Left cardiac atrium (tissue), 4 donors: ENCODE data around the gene BEST1. TPM values are rescaled to one million over a fixed set of nuclear protein-coding genes. Genes with fewer than 3 reads are reported as not detected.

Experiments used
- ATAC-seq, 2 donors: fragments of 200-7000 bp; cut with Tn5 transposase; one replicate each; pipeline ENCODE4 v1.9.1; 2020; ENCODE audit warnings: mild to moderate bottlenecking in 2 of 2, moderate library complexity in 2 of 2
- DNase-seq: peaks from one replicate; pipeline ENCODE4 v3.0.0-alpha.2; 2020
- intact Hi-C, 2 donors: fragments of 100-400 bp; cut with DNase I; formaldehyde crosslinking; loops; one replicate each; pipeline versions ENCODE4 v1.14.1 to v1.15.1; 2022 to 2023
- long read RNA-seq: library from polyadenylated mRNA; unstranded; transcript quantifications from one replicate; pipeline ENCODE4 v2.0.0, GENCODE V29; 2021
- total RNA-seq, 2 donors: library from RNA; stranded (reverse); fragmentation: NEBNext Ultra II Directional; extraction: Animal tissue kit (Norgen Biotek cat#: 25700); gene quantifications; one replicate each; pipeline ENCODE4 v1.2.1, GENCODE V29; 2021
- donor health status: DM: no; HTN: yes; CAD: no.
- donor health status: DM: no; HTN: yes; CAD: no; lungs with severe emphysema.
- donor health status: DM: yes; HTN: yes; CAD: no.
- donor health status: Dilated cardiomyopathy.

Gene BEST1
- total RNA-seq, result 1 to 10 TPM; 3.4 to 3.9 TPM
- long read RNA-seq, partial matches to known transcripts, result 1 of 3 reads
- long read RNA-seq, other reads (novel, unspliced or antisense), result 2 of 3 reads

DNA sequence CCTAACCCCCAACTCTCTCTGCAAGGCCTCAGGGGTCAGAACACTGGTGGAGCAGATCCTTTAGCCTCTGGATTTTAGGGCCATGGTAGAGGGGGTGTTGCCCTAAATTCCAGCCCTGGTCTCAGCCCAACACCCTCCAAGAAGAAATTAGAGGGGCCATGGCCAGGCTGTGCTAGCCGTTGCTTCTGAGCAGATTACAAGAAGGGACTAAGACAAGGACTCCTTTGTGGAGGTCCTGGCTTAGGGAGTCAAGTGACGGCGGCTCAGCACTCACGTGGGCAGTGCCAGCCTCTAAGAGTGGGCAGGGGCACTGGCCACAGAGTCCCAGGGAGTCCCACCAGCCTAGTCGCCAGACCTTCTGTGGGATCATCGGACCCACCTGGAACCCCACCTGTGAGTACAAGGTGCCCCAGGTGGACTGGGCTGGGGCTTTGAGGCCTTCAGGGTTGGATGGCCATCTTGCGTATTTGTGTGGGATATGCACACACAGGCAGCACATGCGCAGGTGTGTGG, at the start of gene BEST1:
Gene BEST1 (plus strand): TSS at position 317 of the 513 bp plus-strand sequence. CDS start 1,456 bp downstream, outside the sequence.
- intact Hi-C loops, result loop anchor here in 1 of 2 donors (5.0 kb wide), 1 partner anchor 148 kb away; no protein-coding TSS in a partner anchor

GRCh38 chr11:61901397-61901796, 48.8 kb upstream of the BEST1 start:
- no peak for DNase-seq
- intact Hi-C loops, result no loop called here
- no peak for ATAC-seq

More for the DNA sequence above, at the start of gene BEST1:
- DNase-seq (no peak), ATAC-seq (no peak)

DNA sequence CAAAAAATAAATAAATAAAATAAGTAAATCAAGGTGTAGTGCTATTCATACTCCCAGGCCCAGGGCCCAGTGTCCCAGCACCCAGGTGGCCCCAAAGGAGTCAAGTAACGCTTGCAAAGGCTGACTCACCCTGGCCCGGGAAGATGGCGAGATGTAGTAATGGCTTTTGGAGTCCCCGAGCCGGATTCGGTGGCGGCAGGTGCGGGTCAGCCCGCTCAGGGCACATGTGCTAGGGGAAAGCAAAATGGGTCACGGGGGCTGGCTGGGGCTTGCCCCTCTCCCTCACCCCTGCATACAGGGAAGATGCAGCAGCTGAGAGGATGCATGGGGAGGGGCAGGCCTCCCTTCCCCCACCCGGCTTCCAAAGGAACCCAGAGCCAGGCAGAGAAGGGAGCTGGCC, 47.8 kb upstream of the BEST1 start:
- DNase-seq (no peak), ATAC-seq (no peak)
- intact Hi-C loops, result no loop called here

GRCh38 chr11:61903845-61904244, 46.3 kb upstream of the BEST1 start:
- DNase-seq, result no peak
- ATAC-seq, result no peak
- intact Hi-C loops, result no loop called here

DNA sequence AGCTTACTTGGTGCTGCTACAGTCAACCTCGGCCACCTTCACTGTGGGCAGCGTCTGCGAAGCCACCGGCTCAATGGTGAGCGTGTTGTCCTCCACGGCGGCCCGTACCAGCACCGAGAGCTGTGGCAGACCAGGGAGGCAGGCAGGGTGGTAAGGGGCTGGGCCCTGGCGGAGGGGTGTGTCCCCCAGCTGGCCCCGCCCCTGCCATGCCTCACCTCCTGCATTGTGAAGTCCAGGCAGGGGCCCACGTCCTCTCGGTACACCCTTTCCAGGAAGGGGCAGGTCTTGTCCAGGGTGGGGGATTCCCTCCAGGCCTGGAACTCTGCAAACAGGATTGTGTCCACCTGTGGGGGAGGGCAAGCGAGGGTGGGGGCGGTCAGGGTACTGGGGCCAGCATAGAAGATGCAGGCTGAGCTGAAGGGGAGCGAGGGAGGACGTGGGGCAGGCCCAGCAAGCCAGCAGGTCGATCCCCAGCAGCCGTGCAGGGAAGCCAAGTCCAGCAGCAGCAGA, 45.6 kb upstream of the BEST1 start:
- intact Hi-C loops, result no loop called here
- DNase-seq, result no peak
- ATAC-seq, result peak; percentile 69 to 73

DNA sequence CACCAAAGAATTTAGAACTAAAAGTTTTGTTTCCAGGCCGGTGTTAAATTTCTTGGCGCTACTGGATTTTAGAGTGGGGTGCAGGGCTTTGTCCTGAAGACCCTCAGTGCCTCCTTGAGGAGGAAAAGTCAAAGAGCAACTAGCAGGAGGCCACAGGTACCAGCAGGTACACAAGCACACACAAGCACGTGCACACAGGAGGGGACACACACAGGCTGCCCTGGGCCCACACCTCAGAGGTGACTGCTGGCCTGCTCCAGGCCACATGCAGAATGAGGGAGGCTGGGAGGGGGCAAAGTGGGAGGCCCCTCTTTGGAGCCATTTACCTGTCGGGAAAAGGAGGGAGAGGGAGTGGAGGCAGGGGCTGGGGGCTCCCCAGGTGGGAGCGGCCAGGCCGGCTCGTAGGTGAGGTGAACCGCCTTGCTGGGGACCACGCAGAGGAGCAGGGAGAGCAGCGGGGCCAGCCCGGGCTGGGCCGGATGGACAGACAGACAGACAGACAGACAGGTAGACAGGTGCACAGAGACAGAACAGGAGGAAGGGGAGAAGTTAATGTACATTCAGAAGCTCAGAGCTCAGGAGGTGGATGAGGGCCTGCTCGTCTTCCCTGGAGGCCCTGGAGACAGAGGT, 45.0 kb upstream of the BEST1 start:
- intact Hi-C loops, result no loop called here
- no peak for ATAC-seq

GRCh38 chr11:61905801-61906521, 44.2 kb upstream of the BEST1 start:
- DNase-seq (no peak), ATAC-seq (no peak)
- intact Hi-C loops, result no loop called here

More for the DNA sequence above, 45.0 kb upstream of the BEST1 start:
- no peak for DNase-seq

- no peak for DNase-seq
- intact Hi-C loops, result no loop called here
- ATAC-seq, result no peak
Measured at GRCh38 chr11:61906522-61906909, 43.6 kb upstream of the BEST1 start.

DNA sequence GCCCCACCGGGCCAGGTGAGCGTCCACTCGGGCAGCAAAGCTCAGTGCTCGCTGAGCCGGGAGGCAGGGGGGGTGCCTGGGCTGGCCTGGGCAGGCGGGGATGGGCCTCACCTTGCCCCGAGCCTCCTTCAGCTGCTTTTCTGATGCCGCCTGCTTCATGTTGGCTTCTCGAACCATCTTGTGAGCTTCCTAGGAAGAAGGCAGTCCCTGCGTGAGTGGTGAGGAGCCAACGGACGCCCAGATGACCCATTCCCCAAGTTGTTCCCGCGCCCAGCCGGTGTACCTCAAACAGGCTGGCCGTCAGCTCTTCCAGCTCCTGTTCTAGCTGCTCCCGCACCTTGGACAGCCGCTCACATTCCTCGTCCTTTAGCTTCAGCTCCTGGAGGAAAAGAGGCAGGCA, 42.9 kb upstream of the BEST1 start:
- no peak for ATAC-seq
- DNase-seq, result no peak
- intact Hi-C loops, result no loop called here

DNA sequence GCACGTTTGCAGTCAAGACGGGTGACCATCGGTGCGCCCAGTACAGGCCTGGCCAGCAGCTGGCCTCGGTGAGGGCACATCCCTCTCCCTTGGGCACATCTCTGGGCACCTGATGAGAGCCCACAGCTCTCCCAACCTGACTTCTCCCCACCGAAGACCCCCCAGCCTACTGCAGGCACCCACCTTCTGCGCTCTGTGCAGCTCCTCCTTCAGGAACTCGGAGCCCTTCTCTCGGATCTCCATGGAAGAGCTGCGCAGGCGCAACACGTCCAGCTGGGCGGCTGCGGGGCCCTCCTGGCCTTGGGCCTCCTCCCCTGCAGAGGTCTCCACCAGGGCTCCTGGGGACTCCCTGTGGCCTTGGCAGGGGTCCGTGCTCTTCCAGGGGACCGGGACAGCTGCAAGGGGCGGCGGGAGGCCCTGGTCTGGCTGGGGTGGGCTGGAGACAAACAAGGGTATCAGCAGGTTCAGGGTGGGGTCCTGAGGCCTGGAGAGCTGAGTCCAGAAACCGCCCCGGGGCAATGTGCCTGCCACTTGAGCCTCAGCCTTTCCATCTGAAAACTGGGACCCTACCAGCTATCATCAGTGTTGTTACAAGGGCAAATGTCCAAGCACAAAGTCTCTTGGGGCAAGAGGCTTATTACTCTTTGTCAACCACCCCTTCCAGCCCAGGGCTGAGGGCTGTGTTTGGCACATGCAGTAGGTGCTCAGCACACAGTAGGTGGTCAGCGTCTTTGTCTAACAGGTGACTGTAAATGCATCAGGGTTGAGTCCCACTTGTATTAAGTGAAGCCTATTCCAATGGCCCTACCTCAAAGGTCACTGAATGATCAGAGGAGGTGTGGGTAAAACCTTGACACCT, 42.1 kb upstream of the BEST1 start:
- ATAC-seq (no peak), DNase-seq (peak; percentile 10)
- intact Hi-C loops, result no loop called here

DNA sequence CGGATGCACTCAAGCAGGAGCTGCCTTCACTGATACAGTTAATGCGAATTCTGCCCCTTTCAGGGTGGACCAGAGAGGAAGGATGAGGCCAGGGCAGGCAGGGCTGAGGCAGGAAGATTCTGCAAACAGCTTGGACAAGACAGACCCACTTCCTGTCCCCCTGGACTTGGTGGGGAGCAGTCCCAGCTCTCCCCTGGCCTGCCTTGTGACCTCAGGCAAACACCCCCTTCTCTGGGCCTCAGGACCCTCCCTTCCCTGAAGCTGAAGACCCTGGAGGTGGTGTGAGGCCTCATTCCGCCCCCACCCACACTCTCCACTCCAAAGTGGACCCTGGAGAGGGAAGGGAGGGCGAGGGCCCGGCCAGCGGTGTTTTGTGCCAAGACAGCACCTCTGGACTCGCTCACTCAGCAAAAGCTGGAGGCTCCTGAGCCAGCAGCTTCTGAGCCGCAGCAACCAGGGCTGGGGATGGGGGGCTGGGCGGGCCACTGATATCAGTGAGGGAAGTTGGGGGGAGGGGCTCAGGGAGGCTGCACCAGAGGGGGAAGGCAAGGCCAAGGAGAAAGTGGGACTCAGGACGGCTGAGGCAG, 41.3 kb upstream of the BEST1 start:
- ATAC-seq, result peak; percentile 33 to 36
- intact Hi-C loops, result no loop called here
- peak; percentile 66 for DNase-seq

GRCh38 chr11:61910187-61911127, 39.7 kb upstream of the BEST1 start:
- intact Hi-C loops, result no loop called here
- ATAC-seq (no peak), DNase-seq (peak; percentile 25)

- intact Hi-C loops, result no loop called here
- DNase-seq (no peak), ATAC-seq (no peak)
Measured at GRCh38 chr11:61911128-61911700, 38.9 kb upstream of the BEST1 start.

- no peak for DNase-seq
- ATAC-seq, result no peak
- intact Hi-C loops, result no loop called here
Measured at GRCh38 chr11:61911701-61912529, 38.2 kb upstream of the BEST1 start.

DNA sequence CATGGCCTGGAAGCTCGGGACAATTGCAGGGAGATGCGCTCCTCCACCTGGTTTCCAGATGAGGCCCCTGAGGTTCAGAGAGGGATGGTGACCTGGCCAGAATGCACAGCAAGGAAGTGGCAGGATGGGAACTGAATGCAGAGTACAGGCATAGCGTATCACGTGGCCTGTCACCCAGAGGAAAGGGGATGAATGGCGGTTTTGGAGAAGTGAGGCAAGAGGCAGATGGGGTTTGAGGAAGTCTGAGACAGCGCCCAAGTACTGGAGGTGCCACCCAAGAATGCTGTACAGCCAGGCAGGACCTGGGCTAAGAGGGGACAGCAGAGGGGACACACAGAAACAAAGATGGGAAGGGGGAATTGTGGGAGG, 37.6 kb upstream of the BEST1 start:
- no peak for DNase-seq
- ATAC-seq, result peak in 1 of 2 donors; percentile 28
- intact Hi-C loops, result no loop called here

DNA sequence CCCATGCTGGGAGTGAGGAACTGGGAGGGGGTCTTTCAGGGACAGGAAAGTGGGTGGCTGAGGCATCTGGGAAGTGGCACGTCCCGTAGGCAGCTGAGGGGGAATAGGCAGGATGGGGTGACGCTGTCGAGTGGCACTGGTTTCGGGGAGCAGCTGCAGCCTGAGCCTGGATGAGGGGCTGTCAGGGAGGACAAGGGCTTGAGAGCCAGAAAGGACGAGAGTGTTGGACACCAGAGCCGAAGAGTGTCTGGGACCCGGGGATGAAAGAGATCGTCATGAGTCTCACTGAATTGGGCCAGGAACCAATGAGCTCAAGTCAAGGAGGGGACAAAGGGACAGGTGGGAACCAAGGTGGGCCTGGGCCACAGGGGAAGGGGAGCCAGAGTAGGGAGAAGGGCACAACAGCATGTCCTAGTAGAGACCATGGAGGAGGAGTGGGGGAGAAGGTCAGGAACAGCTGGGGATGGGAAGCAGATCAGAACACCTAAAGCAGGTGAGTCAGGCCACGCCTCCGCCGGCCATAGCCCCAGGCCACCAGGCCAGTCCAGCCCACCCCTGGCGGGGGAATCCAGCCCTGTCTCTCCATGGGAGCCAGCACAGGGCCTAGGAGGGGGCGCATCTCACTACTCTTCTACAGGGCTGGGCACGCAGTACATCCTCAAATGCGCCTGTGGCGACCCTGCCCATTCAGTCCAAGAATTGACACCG, 37.0 kb upstream of the BEST1 start:
- intact Hi-C loops, result no loop called here
- no peak for ATAC-seq
- no peak for DNase-seq
